NT2/D1 (cell line): Measurements from ENCODE around the gene NOBOX.

Experiments
- YY1 ChIP-seq: IDR thresholded peaks from 2 replicates; pipeline ENCODE4 v1.6.1; 2011; ENCODE audit not compliant: insufficient read length, insufficient read depth
- ZNF274 ChIP-seq: IDR thresholded peaks from 2 replicates; pipeline ENCODE4 v1.6.1; 2011; ENCODE audit warnings: mild to moderate bottlenecking, low read depth, low read length

GRCh38 chr7:144378651-144379050 is 24.8 kb downstream of the NOBOX start:
- TF ChIP-seq ZNF274 = no peak
- no peak for TF ChIP-seq YY1
